Measurements from ENCODE around the gene ETV4. TPM values are rescaled to one million over a fixed set of nuclear protein-coding genes. Genes with fewer than 3 reads are reported as not detected.
A peak's percentile ranks its signal among the peaks of the same experiment; 100 is the strongest.

The ETV4 gene
- polyA plus RNA-seq, 1 donor from 2014 or later: 0.61 TPM

DNA sequence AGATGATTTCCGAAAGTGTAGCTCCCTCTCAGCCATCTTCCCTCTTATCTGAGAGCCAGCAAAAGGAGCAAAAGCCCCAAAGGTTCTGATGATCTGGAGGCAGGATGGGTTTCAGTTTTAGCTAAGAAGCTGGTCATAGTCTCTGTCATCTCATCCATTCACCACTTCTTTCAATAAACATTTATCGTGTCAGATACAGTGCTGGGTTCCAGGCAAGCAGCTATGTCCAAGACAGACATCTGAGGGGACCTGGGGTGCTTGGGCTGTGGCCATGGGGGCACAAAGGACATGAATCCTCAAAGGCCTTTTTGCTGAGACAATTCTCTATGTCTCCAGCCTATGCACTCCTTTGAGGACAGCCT, 1.0 kb upstream of the ETV4 start:
- H3K79me2 ChIP-seq (replicated peaks; ENCODE audit: insufficient read depth, low read length): no peaks in the 10 kb centered on the region
- H3K27me3 ChIP-seq (ENCODE audit: insufficient read depth, low read depth, low read length): peaks cover 55% of the 10 kb centered on the region
- no peaks in the 10 kb centered on the region for H3K9me2 ChIP-seq (ENCODE audit: insufficient read depth, low read length)
- TF ChIP-seq TAF1 (IDR thresholded peaks at IDR 0.05; ENCODE audit: low read depth) (no peak), MXI1 (conservative IDR thresholded peaks at IDR 0.05; ENCODE audit: poor library complexity, severe bottlenecking) (no peak), EP300 (conservative IDR thresholded peaks at IDR 0.05; ENCODE audit: poor library complexity, severe bottlenecking) (no peak), EZH2 (IDR thresholded peaks at IDR 0.05; ENCODE audit: borderline replicate concordance, insufficient read depth, low read length, poor library complexity, severe bottlenecking) (no peak), POLR2AphosphoS5 (IDR thresholded peaks at IDR 0.05) (no peak), RAD21 (conservative IDR thresholded peaks at IDR 0.05) (no peak), SMC3 (conservative IDR thresholded peaks at IDR 0.05; ENCODE audit: poor library complexity) (no peak)
- TF ChIP-seq, protein P1, sequence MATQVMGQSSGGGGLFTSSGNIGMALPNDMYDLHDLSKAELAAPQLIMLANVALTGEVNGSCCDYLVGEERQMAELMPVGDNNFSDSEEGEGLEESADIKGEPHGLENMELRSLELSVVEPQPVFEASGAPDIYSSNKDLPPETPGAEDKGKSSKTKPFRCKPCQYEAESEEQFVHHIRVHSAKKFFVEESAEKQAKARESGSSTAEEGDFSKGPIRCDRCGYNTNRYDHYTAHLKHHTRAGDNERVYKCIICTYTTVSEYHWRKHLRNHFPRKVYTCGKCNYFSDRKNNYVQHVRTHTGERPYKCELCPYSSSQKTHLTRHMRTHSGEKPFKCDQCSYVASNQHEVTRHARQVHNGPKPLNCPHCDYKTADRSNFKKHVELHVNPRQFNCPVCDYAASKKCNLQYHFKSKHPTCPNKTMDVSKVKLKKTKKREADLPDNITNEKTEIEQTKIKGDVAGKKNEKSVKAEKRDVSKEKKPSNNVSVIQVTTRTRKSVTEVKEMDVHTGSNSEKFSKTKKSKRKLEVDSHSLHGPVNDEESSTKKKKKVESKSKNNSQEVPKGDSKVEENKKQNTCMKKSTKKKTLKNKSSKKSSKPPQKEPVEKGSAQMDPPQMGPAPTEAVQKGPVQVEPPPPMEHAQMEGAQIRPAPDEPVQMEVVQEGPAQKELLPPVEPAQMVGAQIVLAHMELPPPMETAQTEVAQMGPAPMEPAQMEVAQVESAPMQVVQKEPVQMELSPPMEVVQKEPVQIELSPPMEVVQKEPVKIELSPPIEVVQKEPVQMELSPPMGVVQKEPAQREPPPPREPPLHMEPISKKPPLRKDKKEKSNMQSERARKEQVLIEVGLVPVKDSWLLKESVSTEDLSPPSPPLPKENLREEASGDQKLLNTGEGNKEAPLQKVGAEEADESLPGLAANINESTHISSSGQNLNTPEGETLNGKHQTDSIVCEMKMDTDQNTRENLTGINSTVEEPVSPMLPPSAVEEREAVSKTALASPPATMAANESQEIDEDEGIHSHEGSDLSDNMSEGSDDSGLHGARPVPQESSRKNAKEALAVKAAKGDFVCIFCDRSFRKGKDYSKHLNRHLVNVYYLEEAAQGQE (IDR thresholded peaks at IDR 0.05; ENCODE audit: borderline replicate concordance): no peak
- TF ChIP-seq, protein P2, sequence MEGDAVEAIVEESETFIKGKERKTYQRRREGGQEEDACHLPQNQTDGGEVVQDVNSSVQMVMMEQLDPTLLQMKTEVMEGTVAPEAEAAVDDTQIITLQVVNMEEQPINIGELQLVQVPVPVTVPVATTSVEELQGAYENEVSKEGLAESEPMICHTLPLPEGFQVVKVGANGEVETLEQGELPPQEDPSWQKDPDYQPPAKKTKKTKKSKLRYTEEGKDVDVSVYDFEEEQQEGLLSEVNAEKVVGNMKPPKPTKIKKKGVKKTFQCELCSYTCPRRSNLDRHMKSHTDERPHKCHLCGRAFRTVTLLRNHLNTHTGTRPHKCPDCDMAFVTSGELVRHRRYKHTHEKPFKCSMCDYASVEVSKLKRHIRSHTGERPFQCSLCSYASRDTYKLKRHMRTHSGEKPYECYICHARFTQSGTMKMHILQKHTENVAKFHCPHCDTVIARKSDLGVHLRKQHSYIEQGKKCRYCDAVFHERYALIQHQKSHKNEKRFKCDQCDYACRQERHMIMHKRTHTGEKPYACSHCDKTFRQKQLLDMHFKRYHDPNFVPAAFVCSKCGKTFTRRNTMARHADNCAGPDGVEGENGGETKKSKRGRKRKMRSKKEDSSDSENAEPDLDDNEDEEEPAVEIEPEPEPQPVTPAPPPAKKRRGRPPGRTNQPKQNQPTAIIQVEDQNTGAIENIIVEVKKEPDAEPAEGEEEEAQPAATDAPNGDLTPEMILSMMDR (IDR thresholded peaks at IDR 0.05; ENCODE audit: poor library complexity, severe bottlenecking): no peak
- H3K4me3 ChIP-seq (ENCODE audit: low read length): no peak overlapping the region
- no peak overlapping the region for H3K9ac ChIP-seq (ENCODE audit: low read length)
- H2AFZ ChIP-seq (ENCODE audit: low read depth, low read length): no peak overlapping the region
- no peaks in the 10 kb centered on the region for H3F3A ChIP-seq (ENCODE audit: insufficient read depth, low read length, poor library complexity, severe bottlenecking)
- no peaks in the 10 kb centered on the region for H3K36me3 ChIP-seq (ENCODE audit: insufficient read depth, low read length)
- no peaks in the 10 kb centered on the region for H4K20me1 ChIP-seq (ENCODE audit: insufficient read depth)
- no peak overlapping the region for H3K4me2 ChIP-seq (ENCODE audit: low read length)
- H3K27ac ChIP-seq (ENCODE audit: low read length): no peak overlapping the region
- no peaks in the 10 kb centered on the region for H3K9me3 ChIP-seq (ENCODE audit: low read length)

DNA sequence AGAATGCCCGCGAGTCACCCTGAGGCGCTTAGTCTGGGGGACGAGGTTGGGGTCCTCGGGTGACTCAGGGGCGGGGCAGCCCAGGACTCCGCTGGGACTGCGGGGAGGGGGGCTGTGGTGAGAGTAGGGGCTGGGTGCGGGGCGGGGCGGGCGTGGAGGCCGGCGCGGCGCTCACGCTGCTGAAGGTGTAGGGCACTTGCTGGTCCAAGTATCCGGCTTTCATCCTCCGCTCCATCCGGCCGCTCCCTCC, 832 bp downstream of the ETV4 start:
- H2AFZ ChIP-seq (ENCODE audit: low read depth, low read length): no peak overlapping the region
- no peaks in the 10 kb centered on the region for H4K20me1 ChIP-seq (ENCODE audit: insufficient read depth)
- H3K27ac ChIP-seq (ENCODE audit: low read length): no peak overlapping the region
- TF ChIP-seq TAF1 (IDR thresholded peaks at IDR 0.05; ENCODE audit: low read depth) (no peak), EZH2 (IDR thresholded peaks at IDR 0.05; ENCODE audit: borderline replicate concordance, insufficient read depth, low read length, poor library complexity, severe bottlenecking) (no peak), SMC3 (conservative IDR thresholded peaks at IDR 0.05; ENCODE audit: poor library complexity) (no peak), RAD21 (conservative IDR thresholded peaks at IDR 0.05) (no peak), MXI1 (conservative IDR thresholded peaks at IDR 0.05; ENCODE audit: poor library complexity, severe bottlenecking) (no peak), EP300 (conservative IDR thresholded peaks at IDR 0.05; ENCODE audit: poor library complexity, severe bottlenecking) (no peak)
- TF ChIP-seq, protein P1 (IDR thresholded peaks at IDR 0.05; ENCODE audit: borderline replicate concordance): no peak
- no peaks in the 10 kb centered on the region for H3F3A ChIP-seq (ENCODE audit: insufficient read depth, low read length, poor library complexity, severe bottlenecking)
- H3K27me3 ChIP-seq (ENCODE audit: insufficient read depth, low read depth, low read length): peaks cover 55% of the 10 kb centered on the region
- peak overlapping the region; percentile 79 for H3K4me3 ChIP-seq (ENCODE audit: low read length)
- peak overlapping the region; percentile 96 for H3K4me2 ChIP-seq (ENCODE audit: low read length)
- no peaks in the 10 kb centered on the region for H3K9me2 ChIP-seq (ENCODE audit: insufficient read depth, low read length)
- H3K9me3 ChIP-seq (ENCODE audit: low read length): no peaks in the 10 kb centered on the region
- no peaks in the 10 kb centered on the region for H3K79me2 ChIP-seq (replicated peaks; ENCODE audit: insufficient read depth, low read length)
- H3K9ac ChIP-seq (ENCODE audit: low read length): peak overlapping the region; percentile 67
- H3K36me3 ChIP-seq (ENCODE audit: insufficient read depth, low read length): no peaks in the 10 kb centered on the region

All from neural cell (in vitro differentiated cells).